KMS-11 (cell line): Measurements from ENCODE around the gene AKAP7.
"Not testable (repeated sequence)": the region's sequence is repeated elsewhere in the genome, so short reads cannot be mapped to it uniquely, and the experiment has no call there.

Experiments
- H2AFZ ChIP-seq: fragments of 200-600 bp; sonication (generic); 2 replicates; pipeline ENCODE4 v1.6.1; 2016; ENCODE audit warnings: antibody characterized with exemption, mixed run types, low read depth
- H3K27ac ChIP-seq: fragments of 200-600 bp; sonication (generic); 2 replicates; pipeline ENCODE4 v1.6.1; 2016; ENCODE audit warnings: mild to moderate bottlenecking, mixed run types
- H3K27me3 ChIP-seq: fragments of 200-600 bp; sonication (generic); 2 replicates; pipeline ENCODE4 v1.6.1; 2017; ENCODE audit warnings: mild to moderate bottlenecking, low read depth, mixed run types, moderate library complexity; ENCODE audit not compliant: insufficient read depth
- H3K36me3 ChIP-seq: fragments of 200-600 bp; sonication (generic); 2 replicates; pipeline ENCODE4 v1.6.1; 2017; ENCODE audit warnings: mild to moderate bottlenecking, mixed run types; ENCODE audit not compliant: insufficient read depth
- H3K4me1 ChIP-seq: fragments of 200-600 bp; sonication (generic); 2 replicates; pipeline ENCODE4 v1.6.1; 2016; ENCODE audit warnings: mild to moderate bottlenecking, low read depth, mixed run types; ENCODE audit not compliant: poor library complexity, severe bottlenecking
- H3K4me2 ChIP-seq: fragments of 200-600 bp; sonication (generic); 2 replicates; pipeline ENCODE4 v1.7.0; 2016; ENCODE audit warnings: mild to moderate bottlenecking, mixed run types
- H3K4me3 ChIP-seq: fragments of 200-600 bp; sonication (generic); IDR thresholded peaks from 2 replicates; pipeline ENCODE4 v1.6.1; 2017; ENCODE audit warnings: low read depth, low read length, mixed read lengths; ENCODE audit not compliant: insufficient read depth
- H3K79me2 ChIP-seq: fragments of 200-600 bp; sonication (generic); 2 replicates; pipeline ENCODE4 v1.6.1; 2016; ENCODE audit warnings: low read depth, mixed run types; ENCODE audit not compliant: insufficient read depth
- H3K9ac ChIP-seq: fragments of 200-600 bp; sonication (generic); 2 replicates; pipeline ENCODE4 v1.6.1; 2016; ENCODE audit warnings: mild to moderate bottlenecking, mixed run types
- H4K20me1 ChIP-seq: fragments of 200-600 bp; sonication (generic); 2 replicates; pipeline ENCODE4 v1.6.1; 2016; ENCODE audit warnings: mild to moderate bottlenecking, mixed run types; ENCODE audit not compliant: insufficient read depth
- TF ChIP-seq, protein P1 (sequence below): fragments of 200-600 bp; sonication (generic); conservative IDR thresholded peaks from 2 replicates; pipeline ENCODE4 v1.6.1; 2017; ENCODE audit warnings: low read depth, mild to moderate bottlenecking, antibody characterized with exemption, low read length, moderate library complexity, mixed read lengths

The AKAP7 gene

GRCh38 chr6:131317516-131317915, 182.2 kb downstream of the AKAP7 start:
- Histone ChIP-seq H2AFZ (no peak overlapping the region), H4K20me1 (no peaks in the 10 kb centered on the region), H3K27ac (no peak overlapping the region), H3K9ac (no peak overlapping the region), H3K4me3 (no peak overlapping the region), H3K36me3 (no peaks in the 10 kb centered on the region), H3K4me1 (no peaks in the 10 kb centered on the region), H3K27me3 (no peaks in the 10 kb centered on the region), H3K79me2 (no peaks in the 10 kb centered on the region), H3K4me2 (no peak overlapping the region)
- TF ChIP-seq, protein P1, sequence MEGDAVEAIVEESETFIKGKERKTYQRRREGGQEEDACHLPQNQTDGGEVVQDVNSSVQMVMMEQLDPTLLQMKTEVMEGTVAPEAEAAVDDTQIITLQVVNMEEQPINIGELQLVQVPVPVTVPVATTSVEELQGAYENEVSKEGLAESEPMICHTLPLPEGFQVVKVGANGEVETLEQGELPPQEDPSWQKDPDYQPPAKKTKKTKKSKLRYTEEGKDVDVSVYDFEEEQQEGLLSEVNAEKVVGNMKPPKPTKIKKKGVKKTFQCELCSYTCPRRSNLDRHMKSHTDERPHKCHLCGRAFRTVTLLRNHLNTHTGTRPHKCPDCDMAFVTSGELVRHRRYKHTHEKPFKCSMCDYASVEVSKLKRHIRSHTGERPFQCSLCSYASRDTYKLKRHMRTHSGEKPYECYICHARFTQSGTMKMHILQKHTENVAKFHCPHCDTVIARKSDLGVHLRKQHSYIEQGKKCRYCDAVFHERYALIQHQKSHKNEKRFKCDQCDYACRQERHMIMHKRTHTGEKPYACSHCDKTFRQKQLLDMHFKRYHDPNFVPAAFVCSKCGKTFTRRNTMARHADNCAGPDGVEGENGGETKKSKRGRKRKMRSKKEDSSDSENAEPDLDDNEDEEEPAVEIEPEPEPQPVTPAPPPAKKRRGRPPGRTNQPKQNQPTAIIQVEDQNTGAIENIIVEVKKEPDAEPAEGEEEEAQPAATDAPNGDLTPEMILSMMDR: no peak

- no peaks in the 10 kb centered on the region for H3K4me1 ChIP-seq
- no peak overlapping the region for H2AFZ ChIP-seq
- H3K4me2 ChIP-seq: no peak overlapping the region
- H4K20me1 ChIP-seq: no peaks in the 10 kb centered on the region
- H3K79me2 ChIP-seq: no peaks in the 10 kb centered on the region
- TF ChIP-seq, protein P1: no peak
- no peaks in the 10 kb centered on the region for H3K36me3 ChIP-seq
- H3K4me3 ChIP-seq: no peak overlapping the region
- no peak overlapping the region for H3K27ac ChIP-seq
- no peaks in the 10 kb centered on the region for H3K27me3 ChIP-seq
- no peak overlapping the region for H3K9ac ChIP-seq
These were observed 186.3 kb downstream of the AKAP7 start for GRCh38 chr6:131321589-131321988.

DNA sequence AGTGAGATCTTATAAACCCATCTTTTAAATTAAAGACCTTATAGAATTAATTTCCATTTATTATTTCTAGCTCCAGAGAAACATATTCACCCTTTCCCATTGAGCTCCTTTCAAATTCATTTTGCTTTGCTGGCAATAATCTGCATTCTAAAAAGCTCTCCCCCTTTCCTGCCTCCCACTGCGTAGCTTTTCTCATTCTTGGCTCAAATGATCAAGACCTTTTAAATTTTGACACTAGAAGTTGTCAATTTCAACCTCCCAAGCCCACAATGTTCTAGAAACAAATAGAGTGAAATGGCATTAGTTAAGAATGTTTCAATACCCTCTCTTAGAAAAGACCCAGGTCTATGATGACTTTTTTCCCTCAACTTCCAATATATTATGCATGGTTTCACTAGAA, 186.9 kb downstream of the AKAP7 start:
- Histone ChIP-seq H3K79me2 (no peaks in the 10 kb centered on the region), H3K27ac (no peak overlapping the region), H2AFZ (no peak overlapping the region), H3K27me3 (no peaks in the 10 kb centered on the region), H3K4me1 (no peaks in the 10 kb centered on the region), H3K4me3 (no peak overlapping the region), H4K20me1 (no peaks in the 10 kb centered on the region), H3K9ac (no peak overlapping the region), H3K36me3 (no peaks in the 10 kb centered on the region), H3K4me2 (no peak overlapping the region)
- TF ChIP-seq, protein P1: no peak

DNA sequence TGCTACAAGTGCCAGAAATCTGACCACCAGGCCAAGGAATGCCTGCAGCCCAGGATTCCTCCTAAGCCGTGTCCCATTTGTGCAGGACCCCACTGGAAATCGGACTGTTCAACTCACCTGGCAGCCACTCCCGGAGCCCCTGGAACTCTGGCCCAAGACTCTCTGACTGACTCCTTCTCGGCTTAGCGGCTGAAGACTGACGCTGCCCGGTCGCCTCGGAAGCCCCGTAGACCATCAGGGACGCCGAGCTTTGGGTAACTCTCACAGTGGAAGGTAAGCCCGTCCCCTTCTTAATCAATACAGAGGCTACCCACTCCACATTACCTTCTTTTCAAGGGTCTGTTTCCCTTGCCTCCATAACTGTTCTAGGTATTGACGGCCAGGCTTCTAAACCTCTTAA, 190.4 kb downstream of the AKAP7 start:
- not testable (repeated sequence) for H3K4me3 ChIP-seq, H3K79me2 ChIP-seq, H3K27me3 ChIP-seq, H4K20me1 ChIP-seq, H3K4me2 ChIP-seq, H3K36me3 ChIP-seq, H3K27ac ChIP-seq, H2AFZ ChIP-seq, H3K9ac ChIP-seq, H3K4me1 ChIP-seq

DNA sequence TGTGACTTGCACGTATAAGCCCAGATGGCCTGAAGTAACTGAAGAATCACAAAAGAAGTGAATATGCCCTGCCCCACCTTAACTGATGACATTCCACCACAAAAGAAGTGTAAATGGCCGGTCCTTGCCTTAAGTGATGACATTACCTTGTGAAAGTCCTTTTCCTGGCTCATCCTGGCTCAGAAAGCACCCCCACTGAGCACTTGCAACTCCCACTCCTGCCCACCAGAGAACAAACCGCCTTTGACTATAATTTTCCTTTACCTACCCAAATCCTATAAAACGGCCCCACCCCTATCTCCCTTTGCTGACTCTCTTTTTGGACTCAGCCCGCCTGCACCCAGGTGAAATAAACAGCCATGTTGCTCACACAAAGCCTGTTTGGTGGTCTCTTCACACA, 193.5 kb downstream of the AKAP7 start:
- not testable (repeated sequence) for H3K4me3 ChIP-seq, H3K27ac ChIP-seq, H3K4me1 ChIP-seq, H3K4me2 ChIP-seq, H3K27me3 ChIP-seq, H4K20me1 ChIP-seq, H3K36me3 ChIP-seq, H3K9ac ChIP-seq, H2AFZ ChIP-seq, H3K79me2 ChIP-seq
